H9 (cell line): Measurements from ENCODE around the gene EML3. TPM values are rescaled to one million over a fixed set of nuclear protein-coding genes. Genes with fewer than 3 reads are reported as not detected.
A peak's percentile ranks its signal among the peaks of the same experiment; 100 is the strongest.

Experiments used
- DNase-seq: peaks from one replicate; pipeline ENCODE4 v3.0.0-alpha.2; 2017
- H2AFZ ChIP-seq: one replicate; pipeline ENCODE4 v1.6.1; 2013; ENCODE audit warnings: mild to moderate bottlenecking, low read length, control low read depth, moderate library complexity
- H2AK5ac ChIP-seq: 2 replicates; pipeline ENCODE4 v1.6.1; 2013; ENCODE audit warnings: low read length, control low read depth, mixed read lengths; ENCODE audit not compliant: insufficient read length
- H2BK120ac ChIP-seq: one replicate; pipeline ENCODE4 v1.6.1; 2013; ENCODE audit warnings: low read depth, mild to moderate bottlenecking, low read length, control low read depth, inconsistent platforms; ENCODE audit not compliant: poor library complexity, severe bottlenecking
- H2BK12ac ChIP-seq: 2 replicates; pipeline ENCODE4 v1.6.1; 2013; ENCODE audit warnings: low read length, control low read depth, mixed read lengths, low read depth; ENCODE audit not compliant: insufficient read length
- H2BK15ac ChIP-seq: 2 replicates; pipeline ENCODE4 v1.6.1; 2013; ENCODE audit warnings: low read depth, low read length, control low read depth
- H2BK20ac ChIP-seq: one replicate; pipeline ENCODE4 v1.6.1; 2013; ENCODE audit warnings: low read depth, mild to moderate bottlenecking, low read length, control low read depth, inconsistent platforms; ENCODE audit not compliant: poor library complexity, severe bottlenecking
- H2BK5ac ChIP-seq: 2 replicates; pipeline ENCODE4 v1.6.1; 2013; ENCODE audit warnings: low read length, control low read depth, mixed read lengths; ENCODE audit not compliant: insufficient read length
- H3K14ac ChIP-seq: 2 replicates; pipeline ENCODE4 v1.6.1; 2013; ENCODE audit warnings: low read length, control low read depth; ENCODE audit not compliant: insufficient read depth
- H3K18ac ChIP-seq: 2 replicates; pipeline ENCODE4 v1.6.1; 2013; ENCODE audit warnings: low read depth, mild to moderate bottlenecking, mixed read lengths, low read length, control low read depth; ENCODE audit not compliant: insufficient read length
- H3K23ac ChIP-seq: 2 replicates; pipeline ENCODE4 v1.6.1; 2013; ENCODE audit warnings: low read length, control low read depth, mixed read lengths, low read depth; ENCODE audit not compliant: insufficient read length
- H3K23me2 ChIP-seq: 2 replicates; pipeline ENCODE4 v1.6.1; 2013; ENCODE audit warnings: low read depth, mild to moderate bottlenecking, mixed read lengths, low read length, control low read depth; ENCODE audit not compliant: insufficient read length, poor library complexity, severe bottlenecking
- H3K27ac ChIP-seq: 2 replicates; pipeline ENCODE4 v1.5.1; 2013; ENCODE audit warnings: low read length, control low read depth, mixed read lengths, low read depth; ENCODE audit not compliant: insufficient read length
- H3K27me3 ChIP-seq: 2 replicates; pipeline ENCODE4 v1.6.1; 2013; ENCODE audit warnings: low read length, control low read depth, inconsistent platforms; ENCODE audit not compliant: insufficient read depth
- H3K4ac ChIP-seq: 2 replicates; pipeline ENCODE4 v1.6.1; 2013; ENCODE audit warnings: low read depth, mild to moderate bottlenecking, control low read depth, inconsistent platforms, low read length, moderate library complexity
- H3K4me1 ChIP-seq: 2 replicates; pipeline ENCODE4 v1.6.1; 2013; ENCODE audit warnings: low read length, control low read depth, inconsistent platforms; ENCODE audit not compliant: insufficient read depth
- H3K4me2 ChIP-seq: 2 replicates; pipeline ENCODE4 v1.6.1; 2013; ENCODE audit warnings: low read length, control low read depth, mixed read lengths; ENCODE audit not compliant: insufficient read length, insufficient read depth
- H3K56ac ChIP-seq: 2 replicates; pipeline ENCODE4 v1.6.1; 2013; ENCODE audit warnings: low read depth, mild to moderate bottlenecking, mixed read lengths, low read length, control low read depth; ENCODE audit not compliant: insufficient read length
- H3K79me1 ChIP-seq: 2 replicates; pipeline ENCODE4 v1.6.1; 2013; ENCODE audit warnings: low read depth, mild to moderate bottlenecking, moderate library complexity, low read length, control low read depth, inconsistent platforms; ENCODE audit not compliant: insufficient read depth, poor library complexity, severe bottlenecking
- H3K79me2 ChIP-seq: 2 replicates; pipeline ENCODE4 v1.6.1; 2013; ENCODE audit warnings: low read length, control low read depth, inconsistent platforms; ENCODE audit not compliant: insufficient read depth
- H3K9ac ChIP-seq: 2 replicates; pipeline ENCODE4 v1.6.1; 2013; ENCODE audit warnings: low read length, control low read depth, mixed read lengths; ENCODE audit not compliant: insufficient read length; ENCODE audit errors: extremely low read depth
- H3K9me3 ChIP-seq: one replicate; pipeline ENCODE4 v1.6.1; 2013; ENCODE audit warnings: low read depth, low read length, inconsistent platforms; ENCODE audit not compliant: control insufficient read depth
- H3T11ph ChIP-seq: one replicate; pipeline ENCODE4 v1.6.1; 2013; ENCODE audit warnings: mild to moderate bottlenecking, low read length, control low read depth, inconsistent platforms
- H4K20me1 ChIP-seq: one replicate; pipeline ENCODE4 v1.6.1; 2013; ENCODE audit not compliant: control insufficient read depth, insufficient read length, insufficient read depth
- H4K5ac ChIP-seq: 2 replicates; pipeline ENCODE4 v1.6.1; 2013; ENCODE audit warnings: low read depth, mild to moderate bottlenecking, mixed read lengths, low read length, control low read depth; ENCODE audit not compliant: insufficient read length
- H4K8ac ChIP-seq: replicated peaks from 2 replicates; pipeline ENCODE4 v1.6.1; 2013; ENCODE audit warnings: low read length, control low read depth, mixed read lengths, low read depth; ENCODE audit not compliant: insufficient read length
- H4K91ac ChIP-seq: 2 replicates; pipeline ENCODE4 v1.6.1; 2013; ENCODE audit warnings: low read depth, mild to moderate bottlenecking, moderate library complexity, mixed read lengths, low read length, control low read depth; ENCODE audit not compliant: insufficient read length
- H3K27ac Mint-ChIP-seq, 3 experiments: 2 replicates in 2 of 3; 3 replicates in 1 of 3; pipeline ENCODE4 v1.8.0; 2020 to 2021; ENCODE audit warnings: mixed read lengths in 3 of 3, mild to moderate bottlenecking in 1 of 3, moderate library complexity in 1 of 3
- H3K27me3 Mint-ChIP-seq: 2 replicates; pipeline ENCODE4 v1.8.0; 2021; ENCODE audit warnings: low read depth, mild to moderate bottlenecking, moderate library complexity, mixed read lengths
- H3K36me3 Mint-ChIP-seq, 3 experiments: 2 replicates in 2 of 3; 3 replicates in 1 of 3; pipeline ENCODE4 v1.8.0; 2020 to 2021; ENCODE audit warnings: low read depth in 3 of 3, mixed read lengths in 3 of 3; ENCODE audit not compliant: insufficient read depth in 1 of 3
- H3K4me1 Mint-ChIP-seq, 2 experiments: 2 replicates each; pipeline ENCODE4 v1.8.0; 2020; ENCODE audit warnings: mixed read lengths in 2 of 2
- H3K4me3 Mint-ChIP-seq, 2 experiments: 2 replicates in 1 of 2; 3 replicates in 1 of 2; pipeline ENCODE4 v1.8.0; 2020 to 2021; ENCODE audit warnings: mild to moderate bottlenecking in 2 of 2, mixed read lengths in 2 of 2, moderate library complexity in 1 of 2
- H3K9me3 Mint-ChIP-seq, 2 experiments: 2 replicates in 1 of 2; 3 replicates in 1 of 2; pipeline ENCODE4 v1.8.0; 2020; ENCODE audit warnings: mild to moderate bottlenecking in 2 of 2, mixed read lengths in 2 of 2, moderate library complexity in 1 of 2
- CTCF ChIP-seq: fragments of 200-600 bp; sonication (generic); conservative IDR thresholded peaks from 3 replicates; pipeline ENCODE4 v1.8.0; 2021; ENCODE audit warnings: antibody characterized with exemption, mild to moderate bottlenecking
- WGBS: extraction: QIAGEN DNeasy Blood & Tissue Kit; methylation state at CpG from one replicate; pipeline ENCODE4 v1.1.7; 2013; ENCODE audit warnings: missing lambda C conversion rate, low lambda C conversion rate, mixed read lengths; ENCODE audit not compliant: insufficient read length; ENCODE audit errors: extremely low coverage; 5-methylcytosine and 5-hydroxymethylcytosine counted together
- total RNA-seq: library from RNA; stranded (reverse); gene quantifications from 2 replicates; pipeline ENCODE4 v1.2.1, GENCODE V29; 2021

Gene EML3
- total RNA-seq, 1 experiment from 2014 or later = 35.3 TPM

- Histone ChIP-seq H2AK5ac (no peak overlapping the region), H3K9ac (no peak overlapping the region), H3K18ac (no peak overlapping the region), H4K5ac (no peak overlapping the region), H2BK5ac (no peak overlapping the region), H3K23ac (no peak overlapping the region), H3K23me2 (peaks cover 9% of the 10 kb centered on the region), H2BK120ac (no peak overlapping the region), H4K8ac (no peak overlapping the region), H2AFZ (no peak overlapping the region), H3K4me1 (peaks cover 3% of the 10 kb centered on the region; the same call in 1 of the 2 replicates), H3K27ac (no peak overlapping the region), H3K14ac (no peak overlapping the region), H3K79me2 (peaks cover 9% of the 10 kb centered on the region; the same call in 1 of the 2 replicates), H3K79me1 (no peaks in the 10 kb centered on the region), H3K4me2 (no peak overlapping the region), H2BK20ac (no peak overlapping the region), H4K20me1 (no peaks in the 10 kb centered on the region), H4K91ac (no peak overlapping the region), H3T11ph (no peak overlapping the region), H2BK15ac (no peak overlapping the region), H2BK12ac (no peak overlapping the region), H3K4ac (no peak overlapping the region), H3K27me3 (no peaks in the 10 kb centered on the region), H3K56ac (no peak overlapping the region), H3K9me3 (no peaks in the 10 kb centered on the region)
- DNase-seq = no peak
- H3K4me3 Mint-ChIP-seq = no peak overlapping the region
- peaks cover 12 to 17% of the 10 kb centered on the region in 2 experiments for H3K4me1 Mint-ChIP-seq
- H3K27me3 Mint-ChIP-seq = no peaks in the 10 kb centered on the region
- peak overlapping the region in 1 of 3 experiments; percentile 76; a peak in 2 of 7 replicates for H3K27ac Mint-ChIP-seq
- peaks cover 11 to 31% (median 18%) of the 10 kb centered on the region in 3 experiments for H3K36me3 Mint-ChIP-seq
- no CpG with 5 or more reads among the region's 11 CpGs for WGBS
- TF ChIP-seq CTCF = no peak
- H3K9me3 Mint-ChIP-seq = no peaks in the 10 kb centered on the region
Observed at GRCh38 chr11:62649486-62649885, 36.9 kb upstream of the EML3 start.
